ENCODE results near the gene THBS3.

- TF ChIP-seq POLR2A (IDR thresholded peaks at IDR 0.05; ENCODE audit: insufficient read depth in 1 of 2, low read depth in 2 of 2, low read length in 2 of 2) (no peak), HDAC6 (IDR thresholded peaks at IDR 0.05; ENCODE audit: low read depth, low read length) (no peak), NR2C2 (CRISPR knock-in tag; IDR thresholded peaks at IDR 0.05; ENCODE audit: borderline replicate concordance) (no peak), KDM6A (CRISPR knock-in tag; IDR thresholded peaks at IDR 0.05; ENCODE audit: low read depth) (no peak), SIN3A (IDR thresholded peaks at IDR 0.05; ENCODE audit: borderline replicate concordance, low read depth, low read length) (no peak), NR2F2 (IDR thresholded peaks at IDR 0.05; ENCODE audit: borderline replicate concordance, low read depth) (no peak), MTERF4 (CRISPR knock-in tag; IDR thresholded peaks at IDR 0.05) (no peak), JUN (CRISPR knock-in tag; IDR thresholded peaks at IDR 0.05) (no peak), NR3C1 (CRISPR knock-in tag; IDR thresholded peaks at IDR 0.05) (no peak)
Measured at GRCh38 chr1:155251566-155251965, 43.9 kb upstream of the THBS3 start.
